H1 (cell line): ENCODE measurements around the gene ALPP. TPM values are rescaled to one million over a fixed set of nuclear protein-coding genes. Genes with fewer than 3 reads are reported as not detected.

Experiments used
- CBX8 ChIP-seq: fragments of 300-800, 300-1000 bp; sonication (generic); IDR thresholded peaks from 2 replicates; pipeline ENCODE4 v1.7.1; 2016; ENCODE audit warnings: low read depth, low read length, borderline replicate concordance
- CEBPB ChIP-seq: IDR thresholded peaks from 2 replicates; pipeline ENCODE4 v1.6.1; 2012; ENCODE audit warnings: low read depth, low read length
- EP300 ChIP-seq, 2 experiments: IDR thresholded peaks; 1 replicate in 1 of 2; 2 replicates in 1 of 2; pipeline ENCODE4 v1.6.1; 2011 to 2012; ENCODE audit warnings: low read depth in 2 of 2, low read length in 2 of 2, mild to moderate bottlenecking in 2 of 2, borderline replicate concordance in 1 of 2, inconsistent platforms in 1 of 2, moderate library complexity in 1 of 2
- JUN ChIP-seq: IDR thresholded peaks from 2 replicates; pipeline ENCODE4 v1.6.1; 2011; ENCODE audit warnings: low read depth, mild to moderate bottlenecking, improper control_type of control experiment, low read length
- NANOG ChIP-seq: IDR thresholded peaks from 2 replicates; pipeline ENCODE4 v1.6.1; 2011; ENCODE audit warnings: low read length, low read depth, mild to moderate bottlenecking, inconsistent platforms; ENCODE audit not compliant: insufficient read depth, poor library complexity, severe bottlenecking
- NRF1 ChIP-seq: IDR thresholded peaks from 2 replicates; pipeline ENCODE4 v1.6.1; 2011; ENCODE audit warnings: mild to moderate bottlenecking, low read depth, low read length, improper control_type of control experiment
- POLR2A ChIP-seq, 2 experiments: IDR thresholded peaks; 1 replicate in 1 of 2; 2 replicates in 1 of 2; pipeline ENCODE4 v1.6.1; 2011; ENCODE audit warnings: low read depth in 2 of 2, low read length in 2 of 2, mild to moderate bottlenecking in 2 of 2; ENCODE audit errors: control extremely low read depth in 1 of 2
- RFX5 ChIP-seq: IDR thresholded peaks from 2 replicates; pipeline ENCODE4 v1.6.1; 2011; ENCODE audit warnings: low read depth, low read length, improper control_type of control experiment, borderline replicate concordance
- SIN3A ChIP-seq, 2 experiments: IDR thresholded peaks in 1 of 2; conservative IDR thresholded peaks in 1 of 2; 2 replicates each; pipeline ENCODE4 v1.6.1; 2011 to 2012; ENCODE audit warnings: low read length in 2 of 2, improper control_type of control experiment in 1 of 2, low read depth in 1 of 2, mild to moderate bottlenecking in 1 of 2
- SIRT6 ChIP-seq: IDR thresholded peaks from one replicate; pipeline ENCODE4 v1.7.1; 2012; ENCODE audit warnings: low read length, inconsistent platforms
- TAF7 ChIP-seq: optimal IDR thresholded peaks from 2 replicates; pipeline ENCODE3; 2011; ENCODE audit warnings: low read depth, mild to moderate bottlenecking, inconsistent platforms, low read length, moderate library complexity, borderline replicate concordance
- TCF12 ChIP-seq: IDR thresholded peaks from 2 replicates; pipeline ENCODE4 v1.6.1; 2011; ENCODE audit warnings: low read depth, mild to moderate bottlenecking, low read length
- polyA plus RNA-seq, 7 experiments: library from polyadenylated mRNA; depleted of rRNA in 3 of 7; stranded (reverse) in 5 of 7; unstranded in 2 of 7; fragments of >200 nt in 5 of 7; fragments of 200-250 nt in 2 of 7; gene quantifications; 1 replicate in 5 of 7; 2 replicates in 1 of 7; 4 replicates in 1 of 7; pipeline versions ENCODE4 v1.2.1 to v1.2.3, GENCODE V29; 2011 to 2013; ENCODE audit warnings: missing spikeins in 2 of 7, mixed read lengths in 2 of 7
- total RNA-seq: library from RNA; stranded (reverse); fragmentation: NEBNext Ultra II Directional; extraction: Animal tissue kit (Norgen Biotek cat#: 25700); gene quantifications from 2 replicates; pipeline ENCODE4 v1.2.1, GENCODE V29; 2021

Gene ALPP
- total and polyA plus RNA-seq, 2 of the 8 experiments (the other 6 are each of a cell fraction or from before 2014, with no cell fraction given): 0.15 TPM

- TF ChIP-seq RFX5 (no peak), TCF12 (no peak), SIRT6 (no peak), TAF7 (no peak), POLR2A (IDR thresholded peaks at IDR 0.05; ENCODE audit: control extremely low read depth in 1 of 2, low read depth in 2 of 2, low read length in 2 of 2) (peak in 1 of 2 experiments; percentile 21; a peak in 1 of 3 replicates), NANOG (no peak), JUN (no peak), NRF1 (no peak), EP300 (IDR thresholded peaks at IDR 0.05; ENCODE audit: borderline replicate concordance in 1 of 2, low read depth in 2 of 2, low read length in 2 of 2) (no peak), CEBPB (no peak), CBX8 (no peak), SIN3A (conservative IDR thresholded peaks at IDR 0.05 in 1 of 2, IDR thresholded peaks at IDR 0.05 in 1 of 2; ENCODE audit: low read depth in 1 of 2, low read length in 2 of 2) (no peak)
- TF ChIP-seq, all 59 proteins: peak for 7
These were observed 40.9 kb downstream of the ALPP start (continued) for GRCh38 chr2:232419245-232420072.
